CD14-positive monocyte (primary cell): Measurements from ENCODE around the gene SEPTIN5. TPM values are rescaled to one million over a fixed set of nuclear protein-coding genes. Genes with fewer than 3 reads are reported as not detected.

Experiments used
- DNase-seq, 3 donors: peaks; one replicate each; pipeline ENCODE4 v3.0.0-alpha.2; 2011 to 2022
- H2AFZ ChIP-seq: 2 replicates; pipeline ENCODE4 v1.6.0; 2012; ENCODE audit warnings: mild to moderate bottlenecking, low read depth, low read length, inconsistent platforms; ENCODE audit not compliant: insufficient read depth, poor library complexity, severe bottlenecking
- H3K27ac ChIP-seq, 2 donors: 1 replicate in 1 of 2; 2 replicates in 1 of 2; pipeline ENCODE4 v1.5.1; 2012 to 2013; ENCODE audit warnings: low read length in 2 of 2, control low read depth in 1 of 2, inconsistent platforms in 1 of 2, low read depth in 1 of 2, mild to moderate bottlenecking in 1 of 2
- H3K27me3 ChIP-seq, 2 donors: one replicate each; pipeline versions ENCODE4 v1.6.0 to v1.6.1; 2011 to 2013; ENCODE audit warnings: low read length in 2 of 2; ENCODE audit not compliant: control insufficient read depth in 2 of 2, insufficient read depth in 2 of 2
- H3K36me3 ChIP-seq, 2 donors: replicated peaks in 1 of 2; 1 replicate in 1 of 2; 2 replicates in 1 of 2; pipeline versions ENCODE4 v1.5.1 to v1.6.1; 2012 to 2013; ENCODE audit warnings: low read length in 2 of 2, control low read depth in 1 of 2, inconsistent platforms in 1 of 2, mild to moderate bottlenecking in 1 of 2; ENCODE audit not compliant: insufficient read depth in 2 of 2, control insufficient read depth in 1 of 2
- H3K4me1 ChIP-seq, 2 donors: 1 replicate in 1 of 2; 2 replicates in 1 of 2; pipeline versions ENCODE4 v1.5.1 to v1.6.1; 2012 to 2013; ENCODE audit warnings: low read length in 2 of 2, control low read depth in 1 of 2, inconsistent platforms in 1 of 2, mild to moderate bottlenecking in 1 of 2, moderate library complexity in 1 of 2; ENCODE audit not compliant: insufficient read depth in 2 of 2, control insufficient read depth in 1 of 2
- H3K4me2 ChIP-seq: replicated peaks from 2 replicates; pipeline ENCODE3; 2012; ENCODE audit warnings: low read length, moderate library complexity, mild to moderate bottlenecking; ENCODE audit not compliant: poor library complexity, severe bottlenecking; ENCODE audit errors: extremely low read depth
- H3K4me3 ChIP-seq, 3 experiments: fragments of 200-600 bp in 1 of 3; sonication (generic) in 1 of 3; replicated peaks in 1 of 3; 1 replicate in 2 of 3; 2 replicates in 1 of 3; pipeline ENCODE4 v1.5.1; 2011 to 2013; ENCODE audit warnings: low read length in 3 of 3, mild to moderate bottlenecking in 3 of 3, control low read depth in 2 of 3, low read depth in 2 of 3, inconsistent platforms in 1 of 3, moderate library complexity in 1 of 3
- H3K79me2 ChIP-seq: 2 replicates; pipeline ENCODE4 v1.6.0; 2012; ENCODE audit warnings: mild to moderate bottlenecking, control low read depth, inconsistent platforms, low read length, moderate library complexity; ENCODE audit not compliant: insufficient read depth
- H3K9ac ChIP-seq: 2 replicates; pipeline ENCODE4 v1.6.0; 2017; ENCODE audit warnings: low read length, mild to moderate bottlenecking; ENCODE audit not compliant: insufficient read depth, poor library complexity, severe bottlenecking
- H3K9me3 ChIP-seq, 2 donors: replicated peaks in 1 of 2; 1 replicate in 1 of 2; 2 replicates in 1 of 2; pipeline versions ENCODE4 v1.5.1 to v1.6.1; 2012 to 2013; ENCODE audit warnings: low read length in 2 of 2, control low read depth in 1 of 2; ENCODE audit not compliant: control insufficient read depth in 1 of 2, insufficient read depth in 1 of 2
- H4K20me1 ChIP-seq: 2 replicates; pipeline ENCODE4 v1.6.0; 2012; ENCODE audit warnings: mild to moderate bottlenecking, low read length, control low read depth, moderate library complexity; ENCODE audit not compliant: insufficient read depth
- H3K27ac Mint-ChIP-seq, 7 donors: one replicate each; pipeline ENCODE4 v1.8.0; 2020; ENCODE audit warnings: mild to moderate bottlenecking in 7 of 7, mixed read lengths in 7 of 7, moderate library complexity in 6 of 7, inconsistent platforms in 2 of 7
- H3K27me3 Mint-ChIP-seq, 3 donors: one replicate each; pipeline ENCODE4 v1.8.0; 2021 to 2022; ENCODE audit warnings: low read depth in 3 of 3, mild to moderate bottlenecking in 3 of 3, mixed read lengths in 3 of 3, moderate library complexity in 3 of 3, inconsistent platforms in 1 of 3
- H3K36me3 Mint-ChIP-seq, 2 donors: one replicate each; pipeline ENCODE4 v1.8.0; 2020; ENCODE audit warnings: mixed read lengths in 2 of 2, inconsistent platforms in 1 of 2, mild to moderate bottlenecking in 1 of 2
- H3K4me1 Mint-ChIP-seq: one replicate; pipeline ENCODE4 v1.8.0; 2020; ENCODE audit warnings: mild to moderate bottlenecking, mixed read lengths
- H3K4me3 Mint-ChIP-seq, 2 donors: one replicate each; pipeline ENCODE4 v1.8.0; 2020; ENCODE audit warnings: mild to moderate bottlenecking in 2 of 2, mixed read lengths in 2 of 2, moderate library complexity in 1 of 2
- H3K9me3 Mint-ChIP-seq, 7 donors: one replicate each; pipeline ENCODE4 v1.8.0; 2020 to 2022; ENCODE audit warnings: mixed read lengths in 7 of 7, mild to moderate bottlenecking in 6 of 7, moderate library complexity in 6 of 7, inconsistent platforms in 2 of 7
- WGBS: methylation state at CpG from one replicate; pipeline ENCODE4 v1.1.5; 2013; ENCODE audit warnings: missing lambda C conversion rate; ENCODE audit not compliant: insufficient coverage; 5-methylcytosine and 5-hydroxymethylcytosine counted together
- intact Hi-C, 2 donors: fragments of 100-400 bp; cut with micrococcal nuclease; formaldehyde crosslinking; loops; one replicate each; pipeline versions ENCODE4 v1.15.0 to v1.15.1; 2023
- polyA plus RNA-seq, 3 donors: library from polyadenylated mRNA; depleted of rRNA in 1 of 3; unstranded in 2 of 3; stranded (reverse) in 1 of 3; fragments of 300-500 nt in 2 of 3; fragments of >200 nt in 1 of 3; fragmentation: Illumina TruSeq in 2 of 3; gene quantifications; 1 replicate in 2 of 3; 2 replicates in 1 of 3; pipeline ENCODE4 v1.2.3, GENCODE V29; 2012 to 2021
- TF ChIP-seq, protein P1 (sequence below): fragments of 200-600 bp; IDR thresholded peaks from one replicate; pipeline ENCODE4 v1.8.0; 2022; ENCODE audit warnings: antibody characterized with exemption, mild to moderate bottlenecking

The SEPTIN5 gene
- polyA plus RNA-seq, 3 donors, result 0.50 to 0.64 TPM; not detected in 1

DNA sequence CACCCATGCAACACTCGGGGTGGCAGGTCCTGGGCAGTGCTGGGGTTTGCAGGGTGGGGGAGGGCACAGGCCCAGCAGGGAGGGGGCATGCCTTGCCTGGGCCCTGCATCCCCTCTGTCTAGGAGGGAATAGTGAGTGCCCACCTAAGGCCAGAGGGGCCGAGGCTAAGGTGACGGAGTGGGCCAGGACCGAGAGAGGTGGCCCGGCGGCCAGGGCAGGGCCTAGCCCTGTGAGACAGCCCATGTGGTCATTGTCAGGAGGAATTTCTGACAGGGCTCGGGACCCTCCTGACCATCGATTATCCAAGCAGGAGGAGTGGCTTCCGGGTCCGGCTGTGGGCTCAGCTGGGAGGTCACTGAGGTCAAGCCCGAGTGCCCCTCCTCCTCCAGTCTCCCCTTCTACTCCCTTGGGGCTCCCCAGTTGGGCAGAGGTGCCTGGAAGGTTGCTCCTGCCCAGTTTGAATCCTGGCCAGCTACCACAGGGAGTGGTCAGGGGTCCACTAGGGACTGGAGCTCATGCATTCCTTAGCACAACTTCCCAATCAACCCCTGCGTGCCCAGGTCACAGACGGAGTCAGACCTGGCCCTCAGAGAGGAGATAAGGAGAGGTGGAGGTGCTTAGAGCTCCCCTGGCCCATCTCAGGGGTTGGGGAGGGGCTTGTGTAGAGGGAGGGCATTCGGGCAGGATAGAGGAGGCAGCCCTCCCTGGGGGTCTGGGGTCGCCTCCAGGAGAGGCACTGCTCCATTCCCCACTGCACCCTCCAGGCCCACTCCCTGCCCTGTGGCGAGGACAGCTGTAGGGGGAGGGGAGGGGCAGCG is 23.8 kb downstream of the SEPTIN5 start:
- H3K9me3 Mint-ChIP-seq, result peaks cover 0 to 1% (median 0%) of the 10 kb centered on the region in 7 donors
- no peaks in the 10 kb centered on the region for H3K27me3 ChIP-seq
- no peak overlapping the region for H2AFZ ChIP-seq
- intact Hi-C loops, result no loop called here
- H3K4me2 ChIP-seq, result no peak overlapping the region
- H3K9me3 ChIP-seq, result no peaks in the 10 kb centered on the region
- H4K20me1 ChIP-seq, result no peaks in the 10 kb centered on the region
- no peaks in the 10 kb centered on the region for H3K4me1 Mint-ChIP-seq
- no peak overlapping the region for H3K4me3 ChIP-seq
- no peaks in the 10 kb centered on the region for H3K36me3 ChIP-seq
- no peak for DNase-seq
- no peak overlapping the region for H3K4me3 Mint-ChIP-seq
- H3K27me3 Mint-ChIP-seq, result peaks cover 5 to 18% (median 6%) of the 10 kb centered on the region in 3 donors
- TF ChIP-seq, protein P1, sequence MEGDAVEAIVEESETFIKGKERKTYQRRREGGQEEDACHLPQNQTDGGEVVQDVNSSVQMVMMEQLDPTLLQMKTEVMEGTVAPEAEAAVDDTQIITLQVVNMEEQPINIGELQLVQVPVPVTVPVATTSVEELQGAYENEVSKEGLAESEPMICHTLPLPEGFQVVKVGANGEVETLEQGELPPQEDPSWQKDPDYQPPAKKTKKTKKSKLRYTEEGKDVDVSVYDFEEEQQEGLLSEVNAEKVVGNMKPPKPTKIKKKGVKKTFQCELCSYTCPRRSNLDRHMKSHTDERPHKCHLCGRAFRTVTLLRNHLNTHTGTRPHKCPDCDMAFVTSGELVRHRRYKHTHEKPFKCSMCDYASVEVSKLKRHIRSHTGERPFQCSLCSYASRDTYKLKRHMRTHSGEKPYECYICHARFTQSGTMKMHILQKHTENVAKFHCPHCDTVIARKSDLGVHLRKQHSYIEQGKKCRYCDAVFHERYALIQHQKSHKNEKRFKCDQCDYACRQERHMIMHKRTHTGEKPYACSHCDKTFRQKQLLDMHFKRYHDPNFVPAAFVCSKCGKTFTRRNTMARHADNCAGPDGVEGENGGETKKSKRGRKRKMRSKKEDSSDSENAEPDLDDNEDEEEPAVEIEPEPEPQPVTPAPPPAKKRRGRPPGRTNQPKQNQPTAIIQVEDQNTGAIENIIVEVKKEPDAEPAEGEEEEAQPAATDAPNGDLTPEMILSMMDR, result no peak
- no peaks in the 10 kb centered on the region for H3K36me3 Mint-ChIP-seq
- no peak overlapping the region for H3K9ac ChIP-seq
- no peaks in the 10 kb centered on the region for H3K4me1 ChIP-seq
- no peak overlapping the region for H3K27ac ChIP-seq
- no peaks in the 10 kb centered on the region for H3K79me2 ChIP-seq
- H3K27ac Mint-ChIP-seq, result no peak overlapping the region
- WGBS, result 96% methylated on average over 7 of the region's 17 CpGs

DNA sequence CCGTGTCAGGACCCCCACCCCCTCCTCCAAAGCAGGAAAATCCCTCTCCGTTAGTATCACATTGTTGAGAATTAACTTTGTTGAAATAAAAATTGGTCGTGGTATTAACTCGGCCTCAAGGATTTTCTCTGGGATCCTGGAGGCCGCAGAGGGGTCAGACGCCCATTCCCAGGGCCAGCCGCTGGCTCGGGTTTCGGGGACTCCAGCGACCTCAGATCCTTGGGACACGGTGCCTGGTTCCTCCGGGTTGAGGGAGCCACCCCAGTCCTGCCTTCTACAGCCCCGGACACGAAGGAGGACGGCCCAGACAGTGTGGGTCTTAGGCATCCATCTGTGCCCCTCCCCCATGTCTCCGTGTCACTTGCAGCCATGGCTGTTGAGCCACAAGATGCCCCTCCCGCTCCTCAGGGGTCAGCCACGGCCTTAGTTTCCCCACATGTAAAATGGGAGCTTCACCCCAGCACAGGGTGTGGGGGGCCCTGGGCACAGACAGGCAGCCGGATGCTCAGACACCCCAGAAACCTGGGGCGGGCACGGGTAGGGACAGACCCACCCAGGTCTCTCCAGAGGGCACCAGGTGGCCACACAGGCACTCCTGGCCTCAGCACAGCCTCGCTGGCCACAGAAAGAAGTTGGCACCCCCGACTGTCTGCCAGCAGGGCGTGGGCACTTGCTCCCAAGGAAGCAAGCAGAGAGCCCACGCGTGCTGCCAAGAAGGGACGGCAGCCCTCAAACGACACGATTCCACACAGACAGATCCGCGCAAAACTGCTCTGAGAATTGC is 24.6 kb downstream of the SEPTIN5 start:
- no peak overlapping the region for H2AFZ ChIP-seq
- Mint-ChIP-seq H3K4me3 (no peak overlapping the region), H3K27me3 (peaks cover 5 to 12% (median 6%) of the 10 kb centered on the region in 3 donors), H3K9me3 (peaks cover 0 to 1% (median 0%) of the 10 kb centered on the region in 7 donors), H3K4me1 (no peaks in the 10 kb centered on the region), H3K27ac (no peak overlapping the region), H3K36me3 (no peaks in the 10 kb centered on the region)
- no peaks in the 10 kb centered on the region for H3K4me1 ChIP-seq
- TF ChIP-seq, protein P1, result no peak
- no peak overlapping the region for H3K9ac ChIP-seq
- no peaks in the 10 kb centered on the region for H3K27me3 ChIP-seq
- WGBS, result 90% methylated on average over 28 of the region's 31 CpGs
- no peak overlapping the region for H3K27ac ChIP-seq
- no peaks in the 10 kb centered on the region for H3K36me3 ChIP-seq
- no peak for DNase-seq
- no peaks in the 10 kb centered on the region for H3K9me3 ChIP-seq
- intact Hi-C loops, result no loop called here
- no peak overlapping the region for H3K4me2 ChIP-seq
- no peaks in the 10 kb centered on the region for H3K79me2 ChIP-seq
- H4K20me1 ChIP-seq, result no peaks in the 10 kb centered on the region
- H3K4me3 ChIP-seq, result no peak overlapping the region
